Measurements from ENCODE around the gene NSF.

NSF gene

GRCh38 chr17:46785696-46786095 is 195.2 kb downstream of the NSF start:
- intact Hi-C loops (cut with DNase I; ENCODE audit: low total_unique reads) = no loop called here
- TF ChIP-seq CTCF (IDR thresholded peaks at IDR 0.05) = no peak
- peaks cover 0 to 7% (median 3%) of the 10 kb centered on the region in 3 donors for H3K9me3 ChIP-seq
- no peaks in the 10 kb centered on the region for H3K4me1 ChIP-seq
- no peak overlapping the region for H3K27ac ChIP-seq
- no peak for DNase-seq
- peaks cover 0 to 27% of the 10 kb centered on the region in 2 donors for H3K27me3 ChIP-seq
- H3K36me3 ChIP-seq = no peaks in the 10 kb centered on the region
- H3K4me3 ChIP-seq = no peak overlapping the region

GRCh38 chr17:46787478-46787877 is 197.0 kb downstream of the NSF start:
- Histone ChIP-seq H3K4me1 (no peaks in the 10 kb centered on the region), H3K27ac (no peak overlapping the region), H3K4me3 (no peak overlapping the region), H3K27me3 (peaks cover 0 to 36% of the 10 kb centered on the region in 2 donors), H3K36me3 (no peaks in the 10 kb centered on the region), H3K9me3 (peaks cover 0 to 7% (median 3%) of the 10 kb centered on the region in 3 donors)
- TF ChIP-seq CTCF (IDR thresholded peaks at IDR 0.05) = no peak
- intact Hi-C loops (cut with DNase I; ENCODE audit: low total_unique reads) = no loop called here
- no peak for DNase-seq

- no peak for TF ChIP-seq CTCF (IDR thresholded peaks at IDR 0.05)
- intact Hi-C loops (cut with DNase I; ENCODE audit: low total_unique reads) = no loop called here
- DNase-seq = no peak
Observed at GRCh38 chr17:46788300-46788699, 197.8 kb downstream of the NSF start.

GRCh38 chr17:46788796-46789195 is 198.3 kb downstream of the NSF start:
- no peaks in the 10 kb centered on the region for H3K36me3 ChIP-seq
- peaks cover 0 to 37% of the 10 kb centered on the region in 2 donors for H3K27me3 ChIP-seq
- no peaks in the 10 kb centered on the region for H3K4me1 ChIP-seq
- no peak overlapping the region for H3K27ac ChIP-seq
- intact Hi-C loops (cut with DNase I; ENCODE audit: low total_unique reads) = no loop called here
- H3K9me3 ChIP-seq = peaks cover 0 to 7% (median 3%) of the 10 kb centered on the region in 3 donors
- DNase-seq = no peak
- TF ChIP-seq CTCF (IDR thresholded peaks at IDR 0.05) = no peak
- no peak overlapping the region for H3K4me3 ChIP-seq

More at GRCh38 chr17:46788300-46788699, 197.8 kb downstream of the NSF start:
- H3K4me3 ChIP-seq = no peak overlapping the region
- H3K27me3 ChIP-seq = peaks cover 0 to 38% of the 10 kb centered on the region in 2 donors
- no peaks in the 10 kb centered on the region for H3K36me3 ChIP-seq
- peaks cover 0 to 7% (median 3%) of the 10 kb centered on the region in 3 donors for H3K9me3 ChIP-seq
- H3K4me1 ChIP-seq = no peaks in the 10 kb centered on the region
- H3K27ac ChIP-seq = no peak overlapping the region

GRCh38 chr17:46789610-46790009 is 199.1 kb downstream of the NSF start:
- intact Hi-C loops (cut with DNase I; ENCODE audit: low total_unique reads) = no loop called here
- H3K4me3 ChIP-seq = no peak overlapping the region

More at GRCh38 chr17:46789610-46790009, 199.1 kb downstream of the NSF start:
- Histone ChIP-seq H3K27me3 (peaks cover 0 to 38% of the 10 kb centered on the region in 2 donors), H3K27ac (no peak overlapping the region), H3K9me3 (peaks cover 0 to 7% (median 3%) of the 10 kb centered on the region in 3 donors), H3K36me3 (no peaks in the 10 kb centered on the region), H3K4me1 (no peaks in the 10 kb centered on the region)
- DNase-seq = no peak
- TF ChIP-seq CTCF (IDR thresholded peaks at IDR 0.05) = no peak
